AG09319 (cell line): Measurements from ENCODE around the gene CAB39.

Experiments used
- DNase-seq: peaks from one replicate; pipeline ENCODE4 v3.0.0-alpha.2; 2010; ENCODE audit warnings: low read depth; ENCODE audit errors: extremely low read depth
- TF ChIP-seq, protein P1 (sequence below): IDR thresholded peaks from 2 replicates; pipeline ENCODE4 v1.5.1; 2011; ENCODE audit warnings: low read depth, mild to moderate bottlenecking, inconsistent platforms, low read length, moderate library complexity

CAB39 gene

DNA sequence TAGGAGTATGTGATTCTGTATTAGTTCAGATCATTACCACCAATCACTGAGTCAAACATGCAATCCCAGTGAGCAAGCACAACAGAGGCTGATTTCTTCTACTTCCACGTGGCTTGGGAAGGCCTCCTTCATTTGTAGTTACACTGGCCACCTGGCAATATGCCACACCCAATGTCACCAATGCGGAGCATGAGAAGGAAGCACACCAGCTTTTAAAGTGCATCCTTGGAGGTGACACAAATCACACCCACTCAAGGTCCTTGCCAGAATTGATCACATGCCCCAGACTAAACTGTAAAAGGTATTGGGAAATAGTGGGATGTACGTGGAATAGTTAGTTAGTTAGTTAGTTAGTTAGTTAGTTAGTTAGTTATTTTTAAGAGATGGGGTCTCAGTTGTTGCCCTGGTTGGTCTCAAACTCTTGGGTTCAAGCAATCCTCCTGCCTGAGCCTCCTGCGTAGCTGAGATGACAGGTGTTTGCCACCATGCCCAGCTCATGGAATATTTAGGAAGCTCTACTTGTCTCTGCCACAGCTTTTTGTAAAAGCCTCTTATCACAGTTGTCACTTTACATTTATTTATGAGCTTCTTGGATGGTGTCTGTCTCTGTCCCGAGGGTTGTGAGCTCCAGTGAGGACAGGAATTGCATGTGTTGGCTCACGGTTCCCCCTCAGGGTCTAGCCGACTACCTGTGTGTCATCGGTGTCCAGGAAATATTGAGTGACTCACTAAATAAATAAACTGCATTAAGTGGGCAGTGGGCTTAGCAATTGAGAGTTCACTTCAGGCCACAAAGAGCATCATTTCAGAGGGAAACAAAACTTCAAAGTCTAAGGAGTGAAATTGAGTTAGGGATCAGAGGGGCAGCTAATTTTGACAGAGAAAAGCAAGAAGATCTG is 28.1 kb upstream of the CAB39 start:
- TF ChIP-seq, protein P1, sequence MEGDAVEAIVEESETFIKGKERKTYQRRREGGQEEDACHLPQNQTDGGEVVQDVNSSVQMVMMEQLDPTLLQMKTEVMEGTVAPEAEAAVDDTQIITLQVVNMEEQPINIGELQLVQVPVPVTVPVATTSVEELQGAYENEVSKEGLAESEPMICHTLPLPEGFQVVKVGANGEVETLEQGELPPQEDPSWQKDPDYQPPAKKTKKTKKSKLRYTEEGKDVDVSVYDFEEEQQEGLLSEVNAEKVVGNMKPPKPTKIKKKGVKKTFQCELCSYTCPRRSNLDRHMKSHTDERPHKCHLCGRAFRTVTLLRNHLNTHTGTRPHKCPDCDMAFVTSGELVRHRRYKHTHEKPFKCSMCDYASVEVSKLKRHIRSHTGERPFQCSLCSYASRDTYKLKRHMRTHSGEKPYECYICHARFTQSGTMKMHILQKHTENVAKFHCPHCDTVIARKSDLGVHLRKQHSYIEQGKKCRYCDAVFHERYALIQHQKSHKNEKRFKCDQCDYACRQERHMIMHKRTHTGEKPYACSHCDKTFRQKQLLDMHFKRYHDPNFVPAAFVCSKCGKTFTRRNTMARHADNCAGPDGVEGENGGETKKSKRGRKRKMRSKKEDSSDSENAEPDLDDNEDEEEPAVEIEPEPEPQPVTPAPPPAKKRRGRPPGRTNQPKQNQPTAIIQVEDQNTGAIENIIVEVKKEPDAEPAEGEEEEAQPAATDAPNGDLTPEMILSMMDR, result no peak
- DNase-seq, result no peak

DNA sequence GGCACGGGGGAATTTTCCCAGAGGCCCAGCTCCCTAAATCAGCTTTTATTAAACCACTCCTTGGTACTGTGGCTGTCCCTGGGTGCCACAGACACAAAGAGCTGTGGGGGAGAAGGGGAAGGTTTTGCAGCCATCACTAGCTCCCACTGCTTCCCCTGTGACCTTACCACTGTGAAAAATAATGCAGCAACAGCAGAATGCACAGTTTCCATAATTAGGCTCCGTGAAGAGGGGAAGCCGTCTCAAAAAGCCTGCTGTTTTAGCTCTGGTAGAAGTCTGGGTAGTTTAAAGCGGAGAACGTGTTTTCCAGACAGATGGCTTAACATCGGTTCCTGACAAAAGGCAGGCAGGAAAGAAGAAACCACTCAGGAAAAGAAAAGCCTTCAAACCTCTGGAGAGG is 27.5 kb upstream of the CAB39 start:
- no peak for DNase-seq
- TF ChIP-seq, protein P1, result no peak

DNA sequence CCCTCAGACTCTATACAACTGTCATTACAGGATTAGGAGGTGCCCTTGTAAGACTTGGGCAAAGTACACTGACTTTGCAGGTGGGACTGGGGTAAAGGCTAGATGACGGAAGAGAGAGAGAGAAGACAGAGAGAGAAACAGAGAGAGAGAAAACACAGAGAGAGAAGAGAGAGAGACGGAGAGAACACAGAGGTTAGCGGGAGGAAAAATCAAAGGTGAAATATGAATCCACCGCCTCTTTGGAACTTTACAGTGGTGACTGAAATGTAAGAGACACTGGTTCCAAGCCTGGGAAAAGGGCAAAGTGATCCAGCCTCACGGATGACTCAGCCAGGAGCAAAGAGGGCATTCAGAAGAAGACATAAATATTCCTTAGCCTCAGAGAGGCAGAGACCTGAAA is 25.1 kb upstream of the CAB39 start:
- TF ChIP-seq, protein P1, result no peak
- DNase-seq, result no peak

DNA sequence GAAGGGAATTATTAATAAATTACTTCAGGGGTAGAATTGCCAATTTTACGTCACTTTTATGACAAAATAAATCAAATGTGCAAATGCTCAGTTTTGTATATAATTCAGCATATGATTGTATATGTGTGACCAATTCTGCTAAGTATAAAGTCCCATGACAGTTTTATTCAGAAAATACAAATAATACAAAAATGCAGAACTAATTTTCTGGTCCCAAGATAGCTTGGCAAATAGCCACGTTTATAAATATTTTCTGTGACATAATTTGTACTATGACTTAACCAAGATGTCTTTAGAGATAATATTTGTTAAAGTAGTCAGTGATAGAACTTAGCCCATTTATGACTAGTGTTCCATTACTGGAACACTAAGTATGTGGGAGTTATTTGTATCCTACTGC is 24.2 kb upstream of the CAB39 start:
- DNase-seq, result no peak
- TF ChIP-seq, protein P1, result no peak

DNA sequence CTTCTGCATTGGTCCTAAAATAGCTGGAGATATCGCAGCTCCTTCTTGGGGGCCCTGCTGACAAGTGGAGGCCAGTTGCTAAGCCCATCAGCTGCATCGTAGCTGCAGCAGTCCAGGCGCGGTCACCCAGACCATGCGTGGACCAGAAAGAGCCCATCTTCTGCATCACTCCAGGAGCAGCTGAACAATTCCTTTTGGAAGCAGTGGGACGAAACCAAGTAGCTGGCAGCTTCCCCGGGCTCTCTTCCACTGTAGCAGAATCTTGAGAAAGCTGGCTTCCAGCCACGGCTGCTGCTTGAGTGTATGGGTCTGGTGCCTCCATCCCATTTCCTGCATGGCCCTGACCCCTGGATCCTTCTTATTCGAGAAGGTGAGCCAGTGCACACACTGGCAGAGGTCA is 22.2 kb upstream of the CAB39 start:
- no peak for DNase-seq
- TF ChIP-seq, protein P1, result no peak

DNA sequence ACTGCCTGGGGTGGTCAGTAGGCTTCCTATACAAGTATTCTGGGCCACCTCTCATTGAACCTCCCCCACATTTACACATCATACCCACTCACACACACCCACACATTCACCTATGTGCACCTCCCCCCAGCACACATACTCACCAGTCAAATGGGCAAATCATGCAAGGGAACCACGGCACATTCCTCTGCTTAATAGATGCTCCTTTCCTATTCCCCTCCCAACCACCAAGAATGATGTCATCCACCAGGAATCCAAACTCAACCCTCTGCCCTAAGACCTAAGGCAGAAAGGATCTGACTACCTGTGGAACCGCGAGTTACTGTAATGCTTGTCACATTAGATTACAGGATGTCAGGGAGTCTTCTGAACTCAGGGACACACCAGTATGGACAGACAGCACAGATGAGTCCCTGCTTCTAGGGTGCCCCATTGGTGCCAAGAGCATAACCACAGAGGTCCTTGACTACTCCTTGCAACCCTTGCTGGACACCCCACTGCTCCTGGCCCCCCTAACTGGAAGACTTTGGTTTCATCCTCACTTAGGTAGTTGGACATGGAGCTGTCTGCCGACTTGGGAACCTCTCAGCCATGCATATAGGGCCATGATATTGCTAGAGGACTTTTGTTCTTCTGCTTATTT is 21.5 kb upstream of the CAB39 start:
- no peak for DNase-seq
- TF ChIP-seq, protein P1, result no peak

DNA sequence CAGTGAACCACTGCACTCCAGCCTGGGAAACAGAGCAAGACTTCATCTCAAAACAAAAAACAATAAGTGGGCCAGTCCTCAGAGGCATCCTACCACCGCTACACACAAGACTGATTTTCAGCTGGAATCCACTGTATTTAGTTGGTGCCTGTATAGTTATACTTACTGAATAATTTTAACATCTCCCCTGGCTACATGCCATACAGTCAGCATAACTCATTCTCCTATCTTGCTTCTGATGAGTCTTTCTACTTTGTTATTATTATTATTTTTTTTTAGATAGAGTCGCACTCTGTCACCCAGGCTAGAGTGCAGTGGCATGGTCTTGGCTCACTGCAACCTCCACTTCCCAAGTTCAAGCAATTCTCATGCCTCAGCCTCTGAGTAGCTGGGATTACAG is 19.9 kb upstream of the CAB39 start:
- DNase-seq, result no peak
- TF ChIP-seq, protein P1, result no peak
